HepG2 (cell line): Measurements from ENCODE around the gene LRRC15. TPM values are rescaled to one million over a fixed set of nuclear protein-coding genes. Genes with fewer than 3 reads are reported as not detected.

Source experiments
- ADNP ChIP-seq: sonication (generic); formaldehyde crosslinking; IDR thresholded peaks from 2 replicates; pipeline ENCODE4 v1.4.0; 2020; ENCODE audit warnings: missing genetic modification reagents
- ATF3 ChIP-seq: sonication (generic); formaldehyde crosslinking; IDR thresholded peaks from 2 replicates; pipeline ENCODE4 v1.4.0; 2020; ENCODE audit warnings: missing genetic modification reagents
- CSRNP1 ChIP-seq: sonication (generic); formaldehyde crosslinking; IDR thresholded peaks from 2 replicates; pipeline ENCODE4 v1.8.1; 2023; ENCODE audit warnings: mild to moderate bottlenecking, missing genetic modification reagents
- ELF3 ChIP-seq: IDR thresholded peaks from 2 replicates; pipeline ENCODE4 v1.6.1; 2016; ENCODE audit warnings: missing genetic modification reagents, missing compliant biosample characterization
- EZH2 ChIP-seq: conservative IDR thresholded peaks from 2 replicates; pipeline ENCODE4 v1.6.1; 2012; ENCODE audit warnings: mild to moderate bottlenecking, low read depth, low read length, moderate library complexity
- FOXA1 ChIP-seq, 2 experiments: fragments of 450-650 bp in 1 of 2; sonication (generic) in 1 of 2; formaldehyde crosslinking in 1 of 2; IDR thresholded peaks; 2 replicates each; pipeline versions ENCODE4 v1.4.0 to v1.6.1; 2016 to 2020; ENCODE audit warnings: missing genetic modification reagents in 1 of 2
- FOXO1 ChIP-seq: sonication (generic); formaldehyde crosslinking; IDR thresholded peaks from 2 replicates; pipeline ENCODE4 v1.4.0; 2020; ENCODE audit warnings: missing genetic modification reagents
- HNRNPL ChIP-seq: fragments of 200-400 bp; formaldehyde crosslinking; IDR thresholded peaks from 2 replicates; pipeline ENCODE4 v1.6.1; 2017; ENCODE audit warnings: mild to moderate bottlenecking, low read depth, low read length
- HOXD1 ChIP-seq: sonication (generic); formaldehyde crosslinking; IDR thresholded peaks from 2 replicates; pipeline ENCODE4 v1.5.0; 2020; ENCODE audit warnings: missing genetic modification reagents
- KDM5B ChIP-seq: sonication (generic); formaldehyde crosslinking; IDR thresholded peaks from 2 replicates; pipeline ENCODE4 v1.4.0; 2020; ENCODE audit warnings: missing genetic modification reagents, mild to moderate bottlenecking, borderline replicate concordance
- MAFF ChIP-seq: IDR thresholded peaks from 2 replicates; pipeline ENCODE4 v1.6.1; 2011; ENCODE audit warnings: low read depth, low read length, improper control_type of control experiment
- MAZ ChIP-seq, 2 experiments: sonication (generic) in 1 of 2; formaldehyde crosslinking in 1 of 2; IDR thresholded peaks; 2 replicates each; pipeline versions ENCODE4 v1.5.0 to v1.6.1; 2012 to 2020; ENCODE audit warnings: low read depth in 2 of 2, mild to moderate bottlenecking in 2 of 2, borderline replicate concordance in 1 of 2, improper control_type of control experiment in 1 of 2, low read length in 1 of 2, missing genetic modification reagents in 1 of 2, moderate library complexity in 1 of 2
- MED1 ChIP-seq: sonication (generic); formaldehyde crosslinking; IDR thresholded peaks from 2 replicates; pipeline ENCODE4 v1.4.0; 2020; ENCODE audit warnings: missing genetic modification reagents
- MXI1 ChIP-seq: IDR thresholded peaks from 3 replicates; pipeline ENCODE4 v1.6.1; 2012; ENCODE audit warnings: low read depth, low read length, inconsistent platforms, borderline replicate concordance
- NFATC3 ChIP-seq: sonication (generic); formaldehyde crosslinking; IDR thresholded peaks from 2 replicates; pipeline ENCODE4 v1.5.1; 2020; ENCODE audit warnings: mild to moderate bottlenecking, missing genetic modification reagents
- PITX1 ChIP-seq: sonication (generic); formaldehyde crosslinking; IDR thresholded peaks from 2 replicates; pipeline ENCODE4 v1.5.1; 2020; ENCODE audit warnings: mild to moderate bottlenecking, missing genetic modification reagents
- POGK ChIP-seq: sonication (generic); formaldehyde crosslinking; conservative IDR thresholded peaks from 2 replicates; pipeline ENCODE4 v1.8.0; 2022; ENCODE audit warnings: mild to moderate bottlenecking, moderate library complexity, missing genetic modification reagents
- RNF2 ChIP-seq: fragments of 450-650 bp; conservative IDR thresholded peaks from 2 replicates; pipeline ENCODE4 v1.6.1; 2016; ENCODE audit warnings: low read depth
- SP5 ChIP-seq: IDR thresholded peaks from 2 replicates; pipeline ENCODE4 v1.6.1; 2016; ENCODE audit warnings: low read depth, borderline replicate concordance
- ZC3H4 ChIP-seq: sonication (generic); formaldehyde crosslinking; IDR thresholded peaks from 2 replicates; pipeline ENCODE4 v1.4.0; 2020; ENCODE audit warnings: missing genetic modification reagents, borderline replicate concordance
- ZNF501 ChIP-seq: sonication (generic); formaldehyde crosslinking; IDR thresholded peaks from 2 replicates; pipeline ENCODE4 v1.5.1; 2020; ENCODE audit warnings: mild to moderate bottlenecking, moderate library complexity, missing genetic modification reagents
- ZNF572 ChIP-seq: sonication (generic); formaldehyde crosslinking; IDR thresholded peaks from 2 replicates; pipeline ENCODE4 v1.5.1; 2020; ENCODE audit warnings: mild to moderate bottlenecking, missing genetic modification reagents
- ZNF577 ChIP-seq: sonication (generic); formaldehyde crosslinking; IDR thresholded peaks from 2 replicates; pipeline ENCODE4 v1.4.0; 2020; ENCODE audit warnings: mild to moderate bottlenecking, low read depth, missing genetic modification reagents, borderline replicate concordance
- ZNF678 ChIP-seq: sonication (generic); formaldehyde crosslinking; IDR thresholded peaks from 2 replicates; pipeline ENCODE4 v1.4.0; 2020; ENCODE audit warnings: mild to moderate bottlenecking, missing genetic modification reagents
- ZNF768 ChIP-seq: sonication (generic); formaldehyde crosslinking; IDR thresholded peaks from 2 replicates; pipeline ENCODE4 v1.4.0; 2020; ENCODE audit warnings: missing genetic modification reagents
- ZNF773 ChIP-seq: sonication (generic); formaldehyde crosslinking; IDR thresholded peaks from 2 replicates; pipeline ENCODE4 v1.4.0; 2020; ENCODE audit warnings: missing genetic modification reagents, borderline replicate concordance
- polyA plus RNA-seq, 8 experiments: library from polyadenylated mRNA; depleted of rRNA in 3 of 8; stranded (reverse) in 7 of 8; unstranded in 1 of 8; fragments of >200 nt; fragmentation: Illumina TruSeq in 4 of 8; extraction: Trizol in 4 of 8; gene quantifications; 2 replicates each; pipeline versions ENCODE4 v1.2.1 to v1.2.3, GENCODE V29; 2011 to 2016; ENCODE audit warnings: low read depth in 4 of 8, missing spikeins in 1 of 8, mixed read lengths in 1 of 8; ENCODE audit not compliant: insufficient read depth in 1 of 8
- total RNA-seq, 5 experiments: library from RNA; depleted of rRNA; stranded (reverse); fragments of >200 nt; fragmentation: Illumina TruSeq; extraction: Trizol; gene quantifications; 2 replicates each; pipeline ENCODE4 v1.2.3, GENCODE V29; 2016; ENCODE audit warnings: low read depth in 1 of 5

The LRRC15 gene
- total and polyA plus RNA-seq, 2 of the 13 experiments (the other 11 are each of a cell fraction or from before 2014, with no cell fraction given): not detected

- no peak for TF ChIP-seq ZC3H4 (CRISPR knock-in tag)
- no peak for TF ChIP-seq EZH2
- TF ChIP-seq ZNF577: no peak
- TF ChIP-seq ZNF768 (CRISPR knock-in tag): 0 out of 2 replicates have a peak, but pooled peaks have one; percentile 26
- TF ChIP-seq HOXD1 (CRISPR knock-in tag): no peak
- TF ChIP-seq MAFF: no peak
- no peak for TF ChIP-seq RNF2
- peak; percentile 59 for TF ChIP-seq FOXO1
- TF ChIP-seq ZNF773 (CRISPR knock-in tag): no peak
- TF ChIP-seq MXI1: no peak
- 0 out of 2 replicates have a peak, but pooled peaks have one; percentile 55 for TF ChIP-seq PITX1
- 0 out of 2 replicates have a peak, but pooled peaks have one; percentile 16 for TF ChIP-seq ADNP (CRISPR knock-in tag)
- TF ChIP-seq MED1 (CRISPR knock-in tag): peak; percentile 65
- no peak for TF ChIP-seq ATF3
- peak; percentile 19; the same call in 1 of the 2 replicates for TF ChIP-seq NFATC3 (CRISPR knock-in tag)
- TF ChIP-seq ELF3 (CRISPR knock-in tag): peak; percentile 22; the same call in 1 of the 2 replicates
- TF ChIP-seq CSRNP1 (CRISPR knock-in tag): no peak
- TF ChIP-seq KDM5B (CRISPR knock-in tag): no peak
- TF ChIP-seq ZNF501 (CRISPR knock-in tag): no peak
- TF ChIP-seq HNRNPL: no peak
- TF ChIP-seq ZNF572: 0 out of 2 replicates have a peak, but pooled peaks have one; percentile 71
- peak; percentile 81 for TF ChIP-seq SP5
- no peak for TF ChIP-seq MAZ (IDR thresholded peaks at IDR 0.05; ENCODE audit: borderline replicate concordance, low read depth, low read length)
- TF ChIP-seq MAZ (CRISPR knock-in tag; IDR thresholded peaks at IDR 0.05; ENCODE audit: low read depth): peak; percentile 18; the same call in 1 of the 2 replicates
- TF ChIP-seq FOXA1 (IDR thresholded peaks at IDR 0.05): no peak
- TF ChIP-seq FOXA1 (CRISPR knock-in tag; IDR thresholded peaks at IDR 0.05): peak; percentile 37; the same call in 1 of the 2 replicates
- 0 out of 2 replicates have a peak, but pooled peaks have one; percentile 0 for TF ChIP-seq POGK
- no peak for TF ChIP-seq ZNF678 (CRISPR knock-in tag)
Observed at GRCh38 chr3:194320100-194320499, 49.4 kb downstream of the LRRC15 start (continued).
